ENCODE data around the gene PASK.

Gene PASK

DNA sequence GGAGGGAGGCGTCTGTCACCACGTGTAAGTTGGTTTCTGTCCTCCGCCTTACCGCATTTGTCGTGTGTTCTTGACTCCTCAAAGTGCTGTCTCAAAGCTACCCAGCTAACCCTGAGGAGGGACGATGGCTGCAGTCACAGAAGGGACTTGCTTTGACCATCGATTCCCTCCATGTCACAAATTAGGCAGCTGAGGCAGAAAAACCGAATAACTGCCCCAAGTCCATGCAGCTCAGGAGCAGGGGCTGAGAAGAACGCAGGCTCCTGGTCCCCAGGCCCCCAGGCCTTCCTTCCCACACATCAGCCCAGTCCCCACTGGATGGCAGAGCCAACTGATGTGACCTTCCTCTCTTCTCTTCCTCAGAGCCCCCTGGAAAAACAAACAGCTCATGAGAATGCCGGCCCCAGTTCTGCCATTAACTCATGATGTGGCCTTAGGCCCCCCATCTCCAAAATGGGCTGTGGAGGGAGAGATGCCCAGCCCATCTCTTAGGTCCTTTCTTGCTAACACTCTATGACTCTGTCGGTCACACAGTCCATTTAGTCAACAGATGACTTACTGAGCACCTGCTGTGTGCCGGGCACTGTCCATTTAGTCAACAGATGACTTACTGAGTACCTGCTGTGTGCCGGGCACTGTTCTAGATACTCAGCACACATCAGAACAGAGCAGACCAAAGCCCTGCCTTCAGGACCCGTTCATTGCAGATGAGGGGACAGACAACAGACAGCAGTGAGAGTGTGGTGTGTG, 66.8 kb downstream of the PASK start:
- DNase-seq (ENCODE audit: low read depth, low spot score), result no peak

DNA sequence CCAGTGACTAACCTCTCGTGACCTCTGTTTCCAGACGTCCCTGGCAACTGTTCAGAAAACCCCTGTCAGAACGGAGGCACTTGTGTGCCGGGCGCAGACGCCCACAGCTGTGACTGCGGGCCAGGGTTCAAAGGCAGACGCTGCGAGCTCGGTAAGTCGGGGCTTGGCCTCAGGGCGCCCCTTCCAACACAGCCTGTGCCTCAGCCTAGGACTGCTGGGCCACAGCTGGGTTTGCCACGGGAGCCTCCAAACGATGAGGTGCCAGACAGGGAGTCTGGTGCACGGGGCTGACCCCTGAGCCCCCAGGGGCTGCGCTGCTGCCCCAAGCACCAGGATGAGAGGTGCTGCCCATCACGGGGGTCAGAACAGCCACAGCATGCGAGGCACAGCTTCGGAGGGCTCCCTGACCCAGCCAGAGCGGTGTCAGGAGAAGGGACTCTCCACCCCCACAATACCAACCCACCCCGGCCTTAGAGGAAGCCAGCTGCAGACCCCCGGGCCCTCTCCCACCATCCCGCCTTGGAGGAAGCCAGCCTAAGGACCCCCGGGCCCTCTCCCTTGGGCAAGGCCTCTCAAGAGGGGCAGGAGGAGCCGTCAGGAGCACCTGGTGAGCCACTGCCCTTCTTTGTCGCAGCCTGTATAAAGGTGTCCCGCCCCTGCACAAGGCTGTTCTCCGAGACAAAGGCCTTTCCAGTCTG, 67.5 kb downstream of the PASK start:
- no peak for DNase-seq (ENCODE audit: low read depth, low spot score)

DNA sequence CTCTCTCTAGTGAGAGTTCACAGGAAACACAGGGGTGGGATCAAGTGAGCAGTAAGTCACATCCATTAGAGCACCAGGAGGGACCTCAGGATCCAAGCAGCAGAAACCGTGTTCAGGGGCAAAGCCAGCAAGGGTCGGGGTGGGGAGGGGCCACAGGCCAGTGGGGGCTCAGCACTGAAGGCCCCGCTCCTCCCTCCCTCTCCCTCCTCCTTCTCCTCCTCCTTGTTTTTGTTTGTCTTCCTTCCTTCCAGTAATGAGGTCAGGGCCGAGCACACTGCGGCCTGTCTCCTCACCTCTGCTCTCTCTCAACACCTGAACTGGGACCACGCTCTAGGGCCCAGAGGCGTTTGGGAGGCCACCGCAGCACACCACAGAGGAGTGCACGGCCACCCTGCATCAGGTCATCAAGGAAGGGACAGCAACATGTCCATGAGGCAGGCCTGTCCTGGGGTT, 68.1 kb downstream of the PASK start:
- no peak for DNase-seq (ENCODE audit: low read depth, low spot score)

DNA sequence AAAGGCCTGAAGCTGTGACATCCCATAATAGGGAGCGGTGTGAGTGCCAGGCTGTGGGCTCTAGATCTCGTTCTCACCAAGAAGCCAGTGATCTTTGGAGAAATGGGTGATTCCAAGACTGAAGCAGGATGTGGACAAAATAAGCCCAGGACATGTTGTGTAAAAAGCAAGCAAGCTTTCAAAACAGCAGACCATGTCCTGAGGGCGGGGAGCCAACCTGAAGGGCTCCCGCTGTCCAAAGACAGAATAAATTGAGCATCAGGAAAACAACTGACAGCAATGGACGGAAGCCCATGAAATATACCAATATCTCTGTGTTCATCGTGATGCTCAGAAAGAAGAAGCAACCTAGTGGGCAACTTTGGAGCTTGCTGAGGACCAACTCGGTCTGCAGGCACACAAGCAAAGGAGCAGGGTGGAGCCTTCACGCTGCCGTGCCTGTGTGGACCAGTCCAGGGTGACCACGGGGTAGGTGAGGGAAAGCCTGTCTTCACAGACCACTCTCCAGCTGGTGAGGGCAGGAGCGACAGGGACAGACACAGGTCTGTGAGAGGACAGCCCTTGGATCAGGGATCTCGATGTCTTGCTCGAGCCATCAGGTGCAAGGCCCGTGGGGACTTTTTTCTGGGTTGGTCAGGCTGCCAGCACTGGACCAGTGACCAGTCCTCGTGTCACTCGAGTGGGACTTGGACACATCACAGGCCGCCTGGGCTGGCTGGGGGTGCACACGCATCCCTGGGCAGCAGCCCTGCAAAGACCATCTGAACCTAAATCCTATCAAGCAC, 68.7 kb downstream of the PASK start:
- no peak for DNase-seq (ENCODE audit: low read depth, low spot score)

DNA sequence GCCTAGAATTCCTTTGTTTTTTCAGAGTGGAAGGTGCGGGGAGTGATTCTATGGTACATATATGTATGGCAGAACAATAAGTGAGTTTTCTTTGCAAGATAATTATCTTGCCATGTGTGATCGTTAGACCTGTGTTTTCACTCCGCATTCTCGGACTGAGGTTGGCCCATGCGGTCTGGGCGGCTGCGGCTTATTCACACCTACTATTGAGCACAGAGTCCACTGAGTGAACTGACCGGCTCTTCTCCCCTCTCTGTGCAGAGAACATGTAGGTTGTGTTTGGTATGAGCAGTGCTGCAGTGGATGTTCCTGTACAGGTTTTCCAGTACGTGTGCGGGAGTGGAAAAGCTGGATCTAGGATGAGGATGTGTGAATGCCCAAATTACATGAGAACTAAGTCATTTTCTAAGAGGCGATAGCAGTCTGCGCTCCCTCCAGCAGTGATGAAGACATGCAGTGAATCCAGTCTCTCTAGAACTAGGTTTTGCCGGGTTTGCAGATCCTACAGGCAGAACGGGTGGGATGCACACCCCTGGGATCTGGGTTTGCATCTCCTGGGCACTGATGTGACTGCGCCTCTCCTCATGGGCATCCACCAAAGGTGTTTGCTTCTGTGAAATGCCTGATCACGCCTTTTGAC, 74.3 kb downstream of the PASK start:
- DNase-seq (ENCODE audit: low read depth, low spot score), result no peak

DNA sequence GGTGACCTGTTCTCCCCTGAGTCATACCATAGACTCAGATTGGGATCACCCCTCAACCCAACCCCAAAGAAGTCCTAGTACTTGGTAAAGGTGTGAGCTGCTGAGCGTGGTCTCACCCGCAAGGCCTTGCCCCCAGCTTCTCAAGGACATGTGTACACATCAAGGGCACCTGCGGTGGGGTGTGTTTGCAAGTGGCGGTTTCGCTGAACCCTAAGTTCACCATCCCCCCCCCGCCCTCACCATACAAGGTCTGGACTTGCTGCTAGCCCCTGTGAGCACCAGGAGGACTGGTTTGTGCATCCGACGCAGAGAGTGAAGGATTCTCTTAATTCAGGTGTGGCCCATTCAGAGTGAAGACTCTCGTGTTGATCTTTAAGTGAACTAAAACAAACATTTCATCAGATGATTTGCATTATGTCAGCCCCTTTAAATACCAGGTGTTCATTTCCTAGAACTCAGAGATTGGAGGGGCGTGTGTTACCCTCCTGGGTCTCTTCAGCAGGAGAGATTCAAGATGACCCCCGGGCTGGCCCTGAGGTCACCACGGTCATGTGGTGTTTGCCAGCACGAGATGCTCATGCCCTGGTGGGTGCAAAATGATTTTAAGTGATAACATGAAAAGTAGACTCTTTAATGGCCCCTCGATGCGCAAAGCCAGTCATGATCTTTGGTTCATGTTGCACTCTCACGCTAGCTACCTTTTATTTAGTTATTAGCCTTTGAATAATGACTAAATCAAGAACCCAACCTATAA, 75.0 kb downstream of the PASK start:
- DNase-seq (ENCODE audit: low read depth, low spot score), result no peak

DNA sequence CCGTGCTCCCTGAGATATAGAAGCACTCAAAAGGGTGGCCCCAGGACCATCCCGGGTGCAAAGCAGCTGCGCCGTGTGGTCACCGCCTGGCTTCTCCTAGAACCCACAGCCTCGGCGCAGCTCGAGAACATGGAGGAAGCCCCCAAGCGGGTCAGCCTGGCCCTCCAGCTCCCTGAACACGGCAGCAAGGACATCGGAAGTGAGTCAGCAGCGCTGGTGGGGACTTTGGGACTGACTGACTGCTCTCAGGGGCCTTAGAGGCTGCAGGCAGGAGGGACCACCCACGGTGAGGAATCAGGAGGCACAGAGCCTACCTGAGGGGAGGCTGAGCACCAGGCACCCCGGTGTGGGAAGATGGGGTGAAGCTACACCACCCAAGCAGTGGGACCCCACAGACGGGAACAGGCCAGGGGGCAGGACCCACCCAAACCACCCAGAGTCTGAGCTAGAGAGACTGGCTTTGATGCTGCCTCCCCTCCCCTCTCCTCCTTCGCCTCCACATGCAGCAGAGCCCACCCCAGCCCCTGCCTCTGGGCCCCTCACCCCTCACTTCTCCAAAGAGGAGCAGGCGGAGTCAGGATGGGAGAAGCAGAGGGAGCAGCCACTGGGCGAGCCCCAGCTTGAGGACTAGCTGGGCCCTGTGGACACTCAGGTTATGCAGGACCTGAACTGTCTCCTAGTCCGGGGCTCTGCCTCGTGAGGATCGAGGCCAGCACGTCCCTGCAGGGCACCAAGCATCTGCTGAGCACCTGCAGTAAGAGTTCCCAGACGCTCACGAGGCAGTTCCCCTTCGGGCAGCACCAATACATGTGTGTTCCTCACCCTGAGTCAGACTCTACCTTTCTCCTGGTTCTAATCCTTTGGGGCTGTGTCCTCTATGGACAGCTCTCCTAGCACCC, 75.9 kb downstream of the PASK start:
- DNase-seq (ENCODE audit: low read depth, low spot score), result no peak

DNA sequence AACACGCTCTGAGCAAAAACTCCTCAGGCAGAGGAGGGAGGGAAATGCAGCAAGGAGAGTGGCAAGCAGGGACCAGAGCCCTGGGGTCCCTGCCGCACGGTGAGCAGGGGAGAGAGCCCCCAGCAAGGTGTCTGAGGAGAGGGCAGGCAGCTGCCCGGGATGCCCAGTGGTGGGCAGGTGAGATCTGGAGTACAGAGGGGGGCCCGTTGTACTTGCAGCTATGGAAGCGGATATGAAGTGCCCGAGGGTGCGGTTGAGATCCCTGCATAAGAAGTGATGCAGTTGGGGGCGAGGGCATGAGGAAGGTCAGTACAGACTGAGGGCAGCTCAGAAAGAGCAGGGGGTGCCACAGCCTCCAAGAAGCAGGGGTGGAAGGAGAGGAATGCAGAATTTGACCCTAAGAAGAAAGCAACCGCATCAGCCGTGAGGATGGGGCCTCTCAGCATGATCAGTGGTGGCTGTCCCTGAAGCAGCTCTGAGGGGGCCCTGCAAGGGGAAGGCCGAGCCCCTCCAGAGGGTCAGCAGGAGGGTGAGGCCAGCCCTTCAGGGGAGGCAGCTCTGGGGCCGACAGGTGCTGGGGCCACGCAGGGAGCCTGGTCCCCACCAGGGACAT, 76.6 kb downstream of the PASK start:
- DNase-seq (ENCODE audit: low read depth, low spot score), result no peak

DNA sequence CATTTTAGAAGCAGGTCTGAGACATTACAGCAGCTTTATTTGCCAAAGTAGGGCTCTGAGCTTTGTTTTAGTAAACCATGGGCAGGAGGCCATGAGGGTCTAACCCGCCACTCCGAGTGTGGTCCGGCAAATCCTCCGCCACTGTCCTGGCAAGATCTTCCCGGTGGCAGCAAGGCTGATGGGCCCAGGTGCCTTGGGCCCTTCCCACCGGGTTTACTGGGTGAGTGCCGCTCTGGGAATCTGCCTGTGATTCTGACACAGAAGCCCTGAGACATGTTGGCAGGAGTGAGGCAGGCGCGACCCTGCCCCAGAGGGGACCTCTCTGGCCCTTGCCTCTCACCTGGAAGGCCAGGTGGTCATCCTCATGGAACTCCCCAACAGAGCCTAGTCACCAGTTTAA, 77.1 kb downstream of the PASK start:
- no peak for DNase-seq (ENCODE audit: low read depth, low spot score)

DNA sequence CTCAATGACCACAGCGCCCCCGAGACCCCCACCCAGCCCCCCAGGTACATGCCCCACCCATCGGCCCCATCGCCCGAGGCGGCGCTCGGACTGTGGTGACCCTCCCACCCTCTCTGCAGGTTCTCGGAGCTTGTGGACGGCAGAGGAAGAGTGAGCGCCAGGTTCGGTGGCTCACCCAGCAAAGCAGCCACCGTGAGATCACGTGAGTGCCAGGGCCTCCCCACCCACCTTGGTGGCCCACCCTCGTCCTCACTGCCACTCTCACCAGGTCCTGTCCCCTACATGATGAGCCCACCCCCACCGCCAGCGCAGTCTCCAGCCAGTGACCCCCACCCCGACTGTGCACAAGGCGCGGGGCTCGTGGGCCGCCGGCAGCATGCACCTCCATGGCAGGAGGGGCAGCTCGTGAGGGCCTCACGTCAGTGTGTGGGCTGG, 77.6 kb downstream of the PASK start:
- DNase-seq (ENCODE audit: low read depth, low spot score), result no peak

DNA sequence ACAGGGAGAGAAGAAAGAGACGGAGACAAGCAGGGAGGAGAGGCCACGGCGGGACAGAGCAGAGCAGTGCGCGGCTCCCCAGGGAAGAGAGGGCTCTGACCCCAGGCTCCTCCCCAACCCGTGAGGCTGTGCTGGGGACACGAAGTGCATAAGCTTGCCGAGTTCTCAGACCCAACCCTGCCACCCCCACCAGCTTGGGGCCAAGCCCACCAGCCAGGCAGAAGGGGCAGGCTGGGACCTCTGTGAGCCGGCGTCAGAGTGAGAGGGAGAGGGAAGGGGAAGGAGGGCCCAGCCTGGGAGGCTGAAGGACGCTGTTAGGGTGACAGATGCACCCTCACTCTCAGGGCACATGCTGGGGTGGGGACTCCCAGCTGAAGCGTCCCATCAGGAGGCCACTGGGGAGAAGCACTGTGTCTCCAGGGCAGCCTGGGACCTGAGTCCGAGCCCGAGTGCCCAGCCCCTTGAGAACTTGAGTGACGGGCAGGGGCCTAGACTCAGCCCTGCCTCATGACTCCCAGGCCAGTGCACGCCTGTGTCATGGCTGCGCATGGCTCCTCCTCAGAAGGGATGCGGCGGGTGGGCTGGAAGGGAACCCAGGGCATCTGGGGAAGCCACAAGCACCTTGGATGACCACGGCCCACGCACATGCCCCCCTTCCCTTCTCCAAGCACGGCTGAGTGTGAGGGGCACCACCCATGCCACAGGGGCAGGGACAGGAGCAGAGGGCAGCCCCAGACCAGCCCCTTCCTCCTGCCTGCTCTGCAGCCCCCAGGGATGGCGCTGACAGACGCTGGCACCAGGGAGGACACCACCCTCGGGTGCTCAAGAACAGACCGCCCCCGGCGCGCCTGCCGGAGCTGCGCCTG, 78.2 kb downstream of the PASK start:
- DNase-seq (ENCODE audit: low read depth, low spot score), result no peak

DNA sequence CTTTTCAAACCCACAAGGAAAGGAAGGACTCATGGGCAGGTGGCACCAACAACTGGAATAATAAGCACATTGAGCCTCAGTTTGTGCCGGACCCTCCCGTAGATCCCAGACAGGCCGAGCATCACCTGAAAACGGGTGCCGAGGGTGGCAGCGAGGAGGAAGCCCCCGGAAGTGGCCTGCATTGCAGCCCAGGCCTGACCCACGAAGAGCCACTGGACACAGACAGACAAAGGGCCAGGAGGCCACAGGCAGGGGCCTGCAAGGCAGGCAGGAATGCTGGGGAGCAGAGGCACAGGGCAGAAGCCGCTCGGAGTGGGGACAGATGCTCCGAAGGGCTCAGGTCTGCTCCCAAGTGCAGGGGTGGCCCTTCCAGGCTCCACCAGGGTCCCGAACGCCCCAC, 78.9 kb downstream of the PASK start:
- no peak for DNase-seq (ENCODE audit: low read depth, low spot score)

DNA sequence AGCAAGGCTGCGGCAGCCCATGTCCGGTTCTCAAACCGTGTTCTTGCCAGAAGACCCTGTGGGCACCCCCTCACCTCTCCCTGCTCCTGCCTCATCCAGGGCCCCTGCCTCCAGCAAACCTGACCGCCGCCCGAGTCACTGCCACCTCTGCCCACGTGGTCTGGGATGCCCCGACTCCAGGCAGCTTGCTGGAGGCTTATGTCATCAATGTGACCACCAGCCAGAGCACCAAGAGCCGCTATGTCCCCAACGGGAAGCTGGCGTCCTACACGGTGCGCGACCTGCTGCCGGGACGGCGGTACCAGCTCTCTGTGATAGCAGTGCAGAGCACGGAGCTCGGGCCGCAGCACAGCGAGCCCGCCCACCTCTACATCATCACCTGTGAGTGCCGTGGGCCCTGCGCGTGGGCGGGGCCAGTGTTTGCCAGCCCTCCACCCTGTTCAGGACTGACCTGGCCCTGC, 79.4 kb downstream of the PASK start:
- no peak for DNase-seq (ENCODE audit: low read depth, low spot score)

DNA sequence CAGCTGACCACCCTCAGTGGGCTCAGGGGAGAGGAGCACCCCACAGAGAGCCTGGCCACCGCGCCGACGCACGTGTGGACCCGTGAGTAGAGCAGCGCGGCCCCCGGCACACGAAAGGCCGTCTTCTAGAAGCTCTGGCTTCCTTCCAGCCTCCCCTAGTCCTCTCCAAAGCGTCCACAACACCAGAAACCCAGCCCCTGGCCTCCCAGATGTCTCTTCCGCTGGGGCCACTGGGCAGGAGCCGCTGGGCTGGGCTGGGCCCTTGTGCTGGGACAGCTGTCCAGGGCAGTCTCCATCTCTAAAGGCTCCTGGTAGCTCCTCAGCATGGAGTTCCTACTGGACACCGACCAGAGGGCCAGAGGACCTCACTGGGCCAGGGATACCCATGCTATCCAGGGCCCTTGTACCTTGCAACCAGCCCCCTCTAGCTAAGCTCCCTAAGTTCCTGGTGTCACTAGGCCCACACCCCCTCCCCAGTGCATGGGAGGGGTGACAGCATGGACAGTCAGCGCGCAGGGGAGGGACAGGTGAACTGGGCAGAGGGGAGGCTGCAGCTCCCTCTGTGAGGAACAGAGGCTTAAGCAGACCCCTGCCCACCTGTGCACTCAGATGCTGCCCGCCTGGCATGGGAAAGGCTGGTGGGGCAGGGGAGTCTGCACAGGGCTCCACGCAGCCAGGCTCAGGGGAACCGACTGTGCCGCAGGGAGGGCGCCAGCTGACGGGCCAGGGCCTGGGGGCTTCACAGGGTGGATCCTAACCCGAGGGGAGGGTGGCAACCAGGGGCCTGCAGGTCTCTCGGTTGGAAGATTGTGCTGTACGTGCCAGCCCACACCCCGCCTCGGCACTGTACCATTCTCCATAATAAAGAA, 80.1 kb downstream of the PASK start:
- DNase-seq (ENCODE audit: low read depth, low spot score), result no peak

DNA sequence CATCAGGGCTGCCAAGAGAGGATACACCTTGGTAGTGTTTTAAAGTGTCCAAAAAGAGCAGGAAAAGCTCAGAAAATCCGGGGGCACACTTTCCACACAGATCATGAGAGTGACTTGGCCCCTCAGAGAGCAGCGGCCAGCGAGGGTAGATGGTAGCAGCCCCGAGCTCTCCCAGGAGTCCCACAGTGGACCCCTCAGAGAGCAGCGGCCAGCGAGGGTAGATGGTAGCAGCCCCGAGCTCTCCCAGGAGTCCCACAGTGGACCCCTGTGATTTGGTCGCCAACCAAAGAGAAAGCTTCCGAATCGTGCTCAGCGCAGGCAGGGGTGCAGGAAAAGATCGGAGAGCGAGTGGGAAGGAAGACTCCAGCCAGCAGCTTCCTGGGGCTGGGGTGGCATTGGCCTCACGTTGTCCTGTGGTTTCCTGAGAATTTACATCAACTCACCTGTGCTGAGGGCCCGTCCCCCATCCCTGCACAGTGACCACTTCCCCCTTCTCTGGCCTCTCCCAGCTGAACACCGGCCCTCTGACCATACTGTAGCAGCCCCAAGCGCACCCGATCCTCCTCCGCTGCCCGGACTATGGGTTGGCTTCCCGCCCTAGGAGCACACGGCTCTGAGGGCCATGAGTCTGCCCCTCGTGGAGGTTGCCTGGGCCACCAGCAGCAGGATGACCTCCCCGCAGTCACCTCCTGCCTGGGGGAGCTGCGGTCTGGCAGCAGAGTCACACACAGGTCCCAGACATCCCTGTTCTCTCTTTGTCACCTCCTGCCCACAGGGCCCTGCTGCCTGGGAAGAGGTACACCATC, 80.9 kb downstream of the PASK start:
- DNase-seq (ENCODE audit: low read depth, low spot score), result no peak

DNA sequence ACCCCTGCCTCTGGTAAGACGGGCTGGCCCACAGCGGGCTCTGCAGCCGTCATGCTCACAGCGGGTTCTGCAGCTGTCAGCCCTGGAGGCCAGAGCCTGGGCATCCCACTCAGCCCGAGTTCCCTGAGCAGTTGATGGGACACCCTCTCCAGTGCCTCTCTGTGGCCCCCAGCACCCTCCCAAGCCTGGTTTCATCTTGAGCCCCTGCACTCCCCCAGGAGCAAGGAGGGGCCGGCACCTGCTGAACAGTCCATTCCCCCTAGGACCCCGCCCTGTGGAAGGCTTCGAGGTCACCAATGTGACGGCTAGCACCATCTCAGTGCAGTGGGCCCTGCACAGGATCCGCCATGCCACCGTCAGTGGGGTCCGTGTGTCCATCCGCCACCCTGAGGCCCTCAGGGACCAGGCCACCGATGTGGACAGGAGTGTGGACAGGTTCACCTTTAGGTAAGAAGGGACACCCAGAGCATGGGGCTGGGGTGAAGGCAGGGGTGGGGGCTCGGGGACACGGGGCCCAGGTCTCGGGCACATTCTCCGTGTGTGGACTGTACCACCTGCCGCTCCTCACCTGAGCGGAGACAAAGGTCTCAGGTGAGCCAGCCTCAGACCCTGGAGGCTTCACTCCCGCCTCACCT, 81.7 kb downstream of the PASK start:
- DNase-seq (ENCODE audit: low read depth, low spot score), result no peak

Measured in smooth muscle cell of the brain vasculature (primary cell).